ENCODE data around the gene DGCR6L. TPM values are rescaled to one million over a fixed set of nuclear protein-coding genes. Genes with fewer than 3 reads are reported as not detected.
"Not testable (repeated sequence)": the region's sequence is repeated elsewhere in the genome, so short reads cannot be mapped to it uniquely, and the experiment has no call there.

Gene DGCR6L
- polyA plus RNA-seq, 2 of the 4 experiments (the other 2 are of a cell fraction): 17.9 to 26.1 TPM

GRCh38 chr22:20267441-20268278 is 52.2 kb downstream of the DGCR6L start:
- TF ChIP-seq FOSB (CRISPR knock-in tag; IDR thresholded peaks at IDR 0.05) (no peak), MAX (IDR thresholded peaks at IDR 0.05) (0 out of 2 replicates have a peak, but pooled peaks have one; percentile 27), CHD4 (IDR thresholded peaks at IDR 0.05; ENCODE audit: borderline replicate concordance) (no peak)
- TF ChIP-seq, protein P1, sequence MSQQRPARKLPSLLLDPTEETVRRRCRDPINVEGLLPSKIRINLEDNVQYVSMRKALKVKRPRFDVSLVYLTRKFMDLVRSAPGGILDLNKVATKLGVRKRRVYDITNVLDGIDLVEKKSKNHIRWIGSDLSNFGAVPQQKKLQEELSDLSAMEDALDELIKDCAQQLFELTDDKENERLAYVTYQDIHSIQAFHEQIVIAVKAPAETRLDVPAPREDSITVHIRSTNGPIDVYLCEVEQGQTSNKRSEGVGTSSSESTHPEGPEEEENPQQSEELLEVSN (IDR thresholded peaks at IDR 0.05; ENCODE audit: borderline replicate concordance, low read depth): peak; percentile 55; the same call in 1 of the 2 replicates
- ATAC-seq (peak; percentile 27 to 39), DNase-seq (ENCODE audit: low read depth in 1 of 2, low spot score in 1 of 2) (peak in 1 of 2 experiments; percentile 6), FAIRE-seq (no peak)
- Histone ChIP-seq H3K27ac (peak overlapping the region; percentile 66 to 83), H3K4me3 (peak overlapping the region; percentile 49), H3K9me3 (no peaks in the 10 kb centered on the region), H3K4me2 (peak overlapping the region; percentile 98), H3K4me1 (peaks cover 12% of the 10 kb centered on the region)
- ChIA-PET POLR2A (no interaction called here), CTCF (no interaction called here)
- 5% methylated on average over 4 of the region's 101 CpGs for WGBS (ENCODE audit: missing lambda C conversion rate)

DNA sequence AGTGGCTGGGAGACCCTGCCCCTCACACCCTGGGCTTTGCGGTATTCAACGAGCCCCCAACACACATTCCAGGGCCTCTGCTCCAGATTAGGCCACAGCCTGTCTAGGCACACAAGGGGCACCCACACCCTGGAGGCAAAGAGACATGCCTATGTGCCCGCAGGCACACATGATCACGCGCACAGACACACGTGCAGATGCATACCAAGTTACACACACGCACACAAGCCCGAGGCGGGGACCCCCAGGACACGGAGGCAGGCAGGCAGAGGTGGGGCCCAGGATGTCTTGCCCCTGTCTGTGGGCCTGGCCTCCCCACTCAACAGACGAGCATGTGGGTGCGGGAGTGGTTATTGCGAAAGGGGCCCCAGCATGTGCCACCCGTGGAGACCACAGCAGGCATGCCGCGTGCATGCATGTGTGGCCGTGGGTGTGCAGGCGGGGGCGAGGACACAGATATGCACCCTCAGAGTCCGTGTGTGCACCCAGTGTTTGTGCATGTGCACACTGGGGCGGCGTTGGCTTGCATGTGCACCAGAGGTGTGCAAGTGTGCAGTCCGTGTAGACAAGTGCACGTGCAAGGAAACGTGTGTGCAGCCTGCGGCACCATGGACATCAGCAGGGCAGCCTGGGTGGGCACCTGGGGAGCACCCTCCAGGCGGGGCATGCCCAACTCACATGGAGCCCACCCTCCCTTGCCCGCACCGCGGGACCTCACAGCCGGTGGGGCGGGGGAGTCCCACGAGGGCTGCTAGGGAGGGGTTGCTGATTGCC is 53.0 kb downstream of the DGCR6L start:
- H3K9me3 ChIP-seq; CTCF ChIA-PET; FAIRE-seq; ATAC-seq; DNase-seq (ENCODE audit: low read depth in 1 of 2, low spot score in 1 of 2); POLR2A ChIA-PET: not testable (repeated sequence)
- WGBS (ENCODE audit: missing lambda C conversion rate): 78% methylated on average over 8 of the region's 33 CpGs
- H3K4me2 ChIP-seq: peak overlapping the region; percentile 98
- peak in 1 of 2 experiments; percentile 11; a peak in 1 of 4 replicates for TF ChIP-seq CEBPB (IDR thresholded peaks at IDR 0.05)
- peaks cover 12% of the 10 kb centered on the region for H3K4me1 ChIP-seq
- H3K27ac ChIP-seq: peak overlapping the region in 1 of 2 experiments; percentile 83; a peak in 2 of 6 replicates
- peak overlapping the region; percentile 49 for H3K4me3 ChIP-seq

- FAIRE-seq; H3K4me2 ChIP-seq; H3K9me3 ChIP-seq; POLR2A ChIA-PET; H3K27ac ChIP-seq; ATAC-seq; CTCF ChIA-PET; DNase-seq (ENCODE audit: low read depth in 1 of 2, low spot score in 1 of 2); H3K4me3 ChIP-seq: not testable (repeated sequence)
- H3K4me1 ChIP-seq: peaks cover 12% of the 10 kb centered on the region
- WGBS (ENCODE audit: missing lambda C conversion rate): no CpG with 5 or more reads among the region's 15 CpGs
Observed at GRCh38 chr22:20265772-20266666, 53.8 kb downstream of the DGCR6L start.

- DNase-seq (ENCODE audit: low read depth in 1 of 2, low spot score in 1 of 2) (no peak), ATAC-seq (no peak), FAIRE-seq (no peak)
- peaks cover 9% of the 10 kb centered on the region; the same call in 2 of the 3 replicates for H3K4me1 ChIP-seq
- no peaks in the 10 kb centered on the region for H3K9me3 ChIP-seq
- H3K4me2 ChIP-seq: no peak overlapping the region
- H3K27ac ChIP-seq: no peak overlapping the region
- WGBS (ENCODE audit: missing lambda C conversion rate): 79% methylated on average over 19 of the region's 21 CpGs
- ChIA-PET CTCF (no interaction called here), POLR2A (no interaction called here)
- no peak overlapping the region for H3K4me3 ChIP-seq
- no peak for TF ChIP-seq HOXA7 (CRISPR knock-in tag; IDR thresholded peaks at IDR 0.05)
- TF ChIP-seq CTCF (IDR thresholded peaks at IDR 0.05): no peak
- TF ChIP-seq RNF2 (IDR thresholded peaks at IDR 0.05; ENCODE audit: borderline replicate concordance, low read depth): no peak
- TF ChIP-seq HEYL (CRISPR knock-in tag; IDR thresholded peaks at IDR 0.05): no peak
- no peak for TF ChIP-seq EP300 (IDR thresholded peaks at IDR 0.05)
- TF ChIP-seq, protein P1 (IDR thresholded peaks at IDR 0.05; ENCODE audit: borderline replicate concordance, low read depth): no peak
- TF ChIP-seq SREBF2 (IDR thresholded peaks at IDR 0.05): no peak
- TF ChIP-seq NFE2L2 (conservative IDR thresholded peaks at IDR 0.05; ENCODE audit: low read length): no peak
- no peak for TF ChIP-seq CBX8 (IDR thresholded peaks at IDR 0.05)
- no peak for TF ChIP-seq NR3C1 (IDR thresholded peaks at IDR 0.05)
- TF ChIP-seq HDAC2 (IDR thresholded peaks at IDR 0.05): no peak
- TF ChIP-seq, protein P2, sequence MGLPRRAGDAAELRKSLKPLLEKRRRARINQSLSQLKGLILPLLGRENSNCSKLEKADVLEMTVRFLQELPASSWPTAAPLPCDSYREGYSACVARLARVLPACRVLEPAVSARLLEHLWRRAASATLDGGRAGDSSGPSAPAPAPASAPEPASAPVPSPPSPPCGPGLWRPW (IDR thresholded peaks at IDR 0.05): no peak
- TF ChIP-seq EHF (CRISPR knock-in tag; IDR thresholded peaks at IDR 0.05): no peak
- no peak for TF ChIP-seq HOXB13 (CRISPR knock-in tag; IDR thresholded peaks at IDR 0.05; ENCODE audit: low read depth)
- no peak for TF ChIP-seq POLR2A (IDR thresholded peaks at IDR 0.05; ENCODE audit: low read length)
- TF ChIP-seq, protein P3, sequence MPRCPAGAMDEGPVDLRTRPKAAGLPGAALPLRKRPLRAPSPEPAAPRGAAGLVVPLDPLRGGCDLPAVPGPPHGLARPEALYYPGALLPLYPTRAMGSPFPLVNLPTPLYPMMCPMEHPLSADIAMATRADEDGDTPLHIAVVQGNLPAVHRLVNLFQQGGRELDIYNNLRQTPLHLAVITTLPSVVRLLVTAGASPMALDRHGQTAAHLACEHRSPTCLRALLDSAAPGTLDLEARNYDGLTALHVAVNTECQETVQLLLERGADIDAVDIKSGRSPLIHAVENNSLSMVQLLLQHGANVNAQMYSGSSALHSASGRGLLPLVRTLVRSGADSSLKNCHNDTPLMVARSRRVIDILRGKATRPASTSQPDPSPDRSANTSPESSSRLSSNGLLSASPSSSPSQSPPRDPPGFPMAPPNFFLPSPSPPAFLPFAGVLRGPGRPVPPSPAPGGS (IDR thresholded peaks at IDR 0.05): no peak
Observed at GRCh38 chr22:20264614-20265452, 55.0 kb downstream of the DGCR6L start.
